Upper lobe of left lung (tissue), 6 donors: ENCODE measurements around the gene AKR1D1. TPM values are rescaled to one million over a fixed set of nuclear protein-coding genes. Genes with fewer than 3 reads are reported as not detected.

ENCODE experiments used
- ATAC-seq, 2 donors: fragments of 200-7000 bp; cut with Tn5 transposase; one replicate each; pipeline ENCODE4 v1.9.1; 2022; ENCODE audit warnings: mild to moderate bottlenecking in 2 of 2, moderate library complexity in 2 of 2; ENCODE audit not compliant: low FRiP score in 2 of 2
- DNase-seq, 2 donors: peaks; one replicate each; pipeline ENCODE4 v3.0.0-alpha.2; 2019 to 2020
- H3K27ac ChIP-seq, 4 donors: fragments of 200-600 bp; sonication (generic); one replicate each; pipeline ENCODE4 v1.5.1; 2016 to 2019
- H3K27me3 ChIP-seq, 4 donors: fragments of 200-600 bp; sonication (generic); one replicate each; pipeline ENCODE4 v1.5.1; 2017 to 2019
- H3K36me3 ChIP-seq, 4 donors: fragments of 200-600 bp; sonication (generic); one replicate each; pipeline ENCODE4 v1.5.1; 2016 to 2019
- H3K4me1 ChIP-seq, 4 donors: fragments of 200-600 bp; sonication (generic); one replicate each; pipeline ENCODE4 v1.5.1; 2018 to 2019
- H3K4me3 ChIP-seq, 4 donors: fragments of 200-600 bp; sonication (generic); one replicate each; pipeline ENCODE4 v1.5.1; 2017 to 2019; ENCODE audit warnings: mild to moderate bottlenecking in 2 of 4, moderate library complexity in 1 of 4
- H3K9me3 ChIP-seq, 4 donors: fragments of 200-600 bp; sonication (generic); one replicate each; pipeline ENCODE4 v1.5.1; 2018 to 2019
- EP300 ChIP-seq, 4 donors: sonication (generic); formaldehyde crosslinking; IDR thresholded peaks; one replicate each; pipeline ENCODE4 v1.5.1; 2017; ENCODE audit warnings: antibody characterized with exemption in 4 of 4, control low read depth in 2 of 4
- POLR2A ChIP-seq, 4 donors: fragments of 450-650 bp; IDR thresholded peaks; one replicate each; pipeline ENCODE4 v1.5.1; 2016 to 2017; ENCODE audit warnings: antibody characterized with exemption in 4 of 4, mild to moderate bottlenecking in 2 of 4
- POLR2AphosphoS5 ChIP-seq, 2 donors: sonication (generic); formaldehyde crosslinking; IDR thresholded peaks; one replicate each; pipeline ENCODE4 v1.5.1; 2017; ENCODE audit warnings: antibody characterized with exemption in 2 of 2
- WGBS, 2 donors: methylation state at CpG; one replicate each; pipeline ENCODE4 v1.1.5; 2017 to 2018; 5-methylcytosine and 5-hydroxymethylcytosine counted together
- total RNA-seq, 6 donors: library from RNA; depleted of rRNA in 4 of 6; stranded (reverse); fragments of >200 nt in 4 of 6; gene quantifications; one replicate each; pipeline versions ENCODE4 v1.1.0 to v1.2.1, GENCODE V29; 2016 to 2021
- TF ChIP-seq, protein P1 (sequence below), 6 experiments: fragments of 450-650 bp in 4 of 6; fragments of 200-600 bp in 2 of 6; sonication (generic) in 2 of 6; IDR thresholded peaks; one replicate each; pipeline ENCODE4 v1.5.1; 2016 to 2019; ENCODE audit warnings: antibody characterized with exemption in 6 of 6
- donor health status: DM: no; HTN: no; CAD: no; lungs with moderate emphysema.
- donor health status: DM: no; HTN: yes; CAD: no; lungs with severe emphysema.

Gene AKR1D1, protein sequence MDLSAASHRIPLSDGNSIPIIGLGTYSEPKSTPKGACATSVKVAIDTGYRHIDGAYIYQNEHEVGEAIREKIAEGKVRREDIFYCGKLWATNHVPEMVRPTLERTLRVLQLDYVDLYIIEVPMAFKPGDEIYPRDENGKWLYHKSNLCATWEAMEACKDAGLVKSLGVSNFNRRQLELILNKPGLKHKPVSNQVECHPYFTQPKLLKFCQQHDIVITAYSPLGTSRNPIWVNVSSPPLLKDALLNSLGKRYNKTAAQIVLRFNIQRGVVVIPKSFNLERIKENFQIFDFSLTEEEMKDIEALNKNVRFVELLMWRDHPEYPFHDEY
- total RNA-seq = under 1 TPM in 1 of 6 donors, not detected in 5; 0.14 TPM

DNA sequence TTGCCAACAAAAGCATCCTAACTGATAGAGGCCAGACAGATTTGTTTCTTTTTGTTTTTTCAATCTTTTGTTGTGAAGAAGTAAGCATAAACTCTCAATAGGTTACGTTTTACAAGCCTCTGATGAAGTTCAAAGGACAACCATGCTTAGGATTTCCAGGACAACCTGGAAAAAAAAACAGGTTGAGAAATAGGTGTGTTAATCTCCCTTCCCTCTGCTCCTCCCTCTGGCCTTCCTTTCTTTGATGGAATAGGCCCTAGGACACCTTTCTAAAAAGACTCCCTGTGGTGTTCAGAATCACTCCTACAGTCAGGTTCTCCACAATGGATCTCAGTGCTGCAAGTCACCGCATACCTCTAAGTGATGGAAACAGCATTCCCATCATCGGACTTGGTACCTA lies at the start of gene AKR1D1:
Gene AKR1D1 (plus strand): TSS at position 264 of the 400 bp plus-strand sequence. CDS start 60 bp downstream, at position 324.
- H3K9me3 ChIP-seq = no peaks in the 10 kb centered on the region
- H3K27me3 ChIP-seq = no peaks in the 10 kb centered on the region
- no peak within 1 kb of the TSS for H3K27ac ChIP-seq
- H3K36me3 ChIP-seq = no peaks in the 10 kb centered on the region
- no peak for TF ChIP-seq POLR2A (IDR thresholded peaks at IDR 0.05)
- no peak for TF ChIP-seq POLR2AphosphoS5 (IDR thresholded peaks at IDR 0.05)
- TF ChIP-seq, protein P1, sequence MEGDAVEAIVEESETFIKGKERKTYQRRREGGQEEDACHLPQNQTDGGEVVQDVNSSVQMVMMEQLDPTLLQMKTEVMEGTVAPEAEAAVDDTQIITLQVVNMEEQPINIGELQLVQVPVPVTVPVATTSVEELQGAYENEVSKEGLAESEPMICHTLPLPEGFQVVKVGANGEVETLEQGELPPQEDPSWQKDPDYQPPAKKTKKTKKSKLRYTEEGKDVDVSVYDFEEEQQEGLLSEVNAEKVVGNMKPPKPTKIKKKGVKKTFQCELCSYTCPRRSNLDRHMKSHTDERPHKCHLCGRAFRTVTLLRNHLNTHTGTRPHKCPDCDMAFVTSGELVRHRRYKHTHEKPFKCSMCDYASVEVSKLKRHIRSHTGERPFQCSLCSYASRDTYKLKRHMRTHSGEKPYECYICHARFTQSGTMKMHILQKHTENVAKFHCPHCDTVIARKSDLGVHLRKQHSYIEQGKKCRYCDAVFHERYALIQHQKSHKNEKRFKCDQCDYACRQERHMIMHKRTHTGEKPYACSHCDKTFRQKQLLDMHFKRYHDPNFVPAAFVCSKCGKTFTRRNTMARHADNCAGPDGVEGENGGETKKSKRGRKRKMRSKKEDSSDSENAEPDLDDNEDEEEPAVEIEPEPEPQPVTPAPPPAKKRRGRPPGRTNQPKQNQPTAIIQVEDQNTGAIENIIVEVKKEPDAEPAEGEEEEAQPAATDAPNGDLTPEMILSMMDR (IDR thresholded peaks at IDR 0.05) = no peak
- TF ChIP-seq EP300 (IDR thresholded peaks at IDR 0.05) = no peak
- no peak within 1 kb of the TSS for H3K4me3 ChIP-seq
- DNase-seq = no peak
- 83 to 92% methylated on average over 3 of the region's 3 CpGs for WGBS, 2 donors
- no peaks in the 10 kb centered on the region for H3K4me1 ChIP-seq
- no peak for ATAC-seq

DNA sequence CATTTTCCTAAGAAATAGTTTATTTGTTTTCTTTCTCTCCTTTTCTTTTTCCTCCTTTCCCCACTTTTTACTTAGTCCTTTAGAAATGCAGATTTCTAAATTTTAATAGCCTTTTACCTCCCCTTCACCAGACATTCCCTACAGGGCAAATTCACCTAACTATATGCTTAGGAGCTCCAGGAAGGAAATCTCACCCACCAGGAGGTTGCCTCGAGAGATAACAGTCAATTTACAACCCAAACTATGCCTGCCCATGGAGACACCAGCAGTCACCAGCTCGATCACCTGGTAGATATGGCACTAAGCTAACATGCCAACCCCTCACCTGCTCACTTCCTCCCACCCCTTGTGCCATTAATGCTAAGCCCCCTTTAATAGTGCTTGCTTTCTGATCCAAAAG lies 49.2 kb upstream of the AKR1D1 start:
- no peaks in the 10 kb centered on the region for H3K9me3 ChIP-seq
- TF ChIP-seq, protein P1 (IDR thresholded peaks at IDR 0.05) = no peak
- no peak for TF ChIP-seq EP300 (IDR thresholded peaks at IDR 0.05)
- H3K36me3 ChIP-seq = no peaks in the 10 kb centered on the region
- H3K27ac ChIP-seq = no peak overlapping the region
- no peak overlapping the region for H3K4me3 ChIP-seq
- H3K4me1 ChIP-seq = no peaks in the 10 kb centered on the region
- no peaks in the 10 kb centered on the region for H3K27me3 ChIP-seq
- 34 to 41% methylated on average over 2 of the region's 2 CpGs for WGBS, 2 donors
- DNase-seq = no peak
- ATAC-seq = no peak

DNA sequence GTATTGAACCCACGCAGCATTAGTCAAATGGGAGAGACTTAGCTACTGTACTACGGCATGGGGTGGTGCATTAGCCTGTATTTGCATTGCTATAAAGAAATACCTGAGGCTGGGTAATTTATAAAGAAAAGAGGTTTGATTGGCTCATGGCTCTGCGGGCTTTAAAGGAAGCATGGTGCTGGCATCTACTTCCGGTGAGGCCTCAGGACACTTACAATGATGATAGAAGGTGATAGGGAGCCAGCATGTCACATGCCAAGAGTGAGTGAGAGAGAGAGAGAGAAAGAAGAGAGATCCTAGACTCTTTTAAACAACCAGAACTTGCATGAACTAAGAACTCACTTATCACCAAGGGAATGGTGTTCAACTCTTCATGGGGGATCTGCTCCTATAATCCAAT lies 47.1 kb upstream of the AKR1D1 start:
- Histone ChIP-seq H3K36me3 (no peaks in the 10 kb centered on the region), H3K9me3 (no peaks in the 10 kb centered on the region), H3K4me1 (no peaks in the 10 kb centered on the region), H3K27me3 (no peaks in the 10 kb centered on the region), H3K27ac (no peak overlapping the region), H3K4me3 (no peak overlapping the region)
- DNase-seq (no peak), ATAC-seq (no peak)
- WGBS, 2 donors = 78 to 89% methylated on average over 4 of the region's 4 CpGs
- TF ChIP-seq, protein P1 (IDR thresholded peaks at IDR 0.05) = no peak
- TF ChIP-seq POLR2A (IDR thresholded peaks at IDR 0.05) (no peak), EP300 (IDR thresholded peaks at IDR 0.05) (no peak)

DNA sequence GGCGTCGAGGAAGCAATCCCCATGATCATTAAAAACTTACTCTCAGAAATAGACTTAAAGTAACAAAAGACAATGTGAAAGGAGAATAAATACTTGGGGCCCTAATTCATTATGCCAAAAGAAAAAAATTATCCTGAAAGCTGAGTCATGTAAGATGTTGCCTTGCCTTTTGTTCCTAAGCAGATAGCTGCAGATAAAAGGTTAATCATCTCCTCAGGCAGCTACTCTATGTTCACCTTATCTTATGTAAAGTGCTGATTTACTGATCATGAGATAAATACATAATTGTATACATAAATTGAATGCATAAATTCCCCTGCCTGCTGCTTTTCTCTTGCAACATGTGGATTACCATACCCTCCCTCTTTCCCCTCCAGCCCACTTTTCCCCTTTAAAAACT lies 46.3 kb upstream of the AKR1D1 start:
- Histone ChIP-seq H3K9me3 (no peaks in the 10 kb centered on the region), H3K27me3 (no peaks in the 10 kb centered on the region), H3K4me3 (no peak overlapping the region), H3K4me1 (no peaks in the 10 kb centered on the region), H3K36me3 (no peaks in the 10 kb centered on the region), H3K27ac (no peak overlapping the region)
- ATAC-seq (no peak), DNase-seq (no peak)
- TF ChIP-seq, protein P1 (IDR thresholded peaks at IDR 0.05) = no peak
- no peak for TF ChIP-seq EP300 (IDR thresholded peaks at IDR 0.05)
- whole genome bisulfite sequencing, 2 donors = 87 to 88% methylated on average over 2 of the region's 2 CpGs

DNA sequence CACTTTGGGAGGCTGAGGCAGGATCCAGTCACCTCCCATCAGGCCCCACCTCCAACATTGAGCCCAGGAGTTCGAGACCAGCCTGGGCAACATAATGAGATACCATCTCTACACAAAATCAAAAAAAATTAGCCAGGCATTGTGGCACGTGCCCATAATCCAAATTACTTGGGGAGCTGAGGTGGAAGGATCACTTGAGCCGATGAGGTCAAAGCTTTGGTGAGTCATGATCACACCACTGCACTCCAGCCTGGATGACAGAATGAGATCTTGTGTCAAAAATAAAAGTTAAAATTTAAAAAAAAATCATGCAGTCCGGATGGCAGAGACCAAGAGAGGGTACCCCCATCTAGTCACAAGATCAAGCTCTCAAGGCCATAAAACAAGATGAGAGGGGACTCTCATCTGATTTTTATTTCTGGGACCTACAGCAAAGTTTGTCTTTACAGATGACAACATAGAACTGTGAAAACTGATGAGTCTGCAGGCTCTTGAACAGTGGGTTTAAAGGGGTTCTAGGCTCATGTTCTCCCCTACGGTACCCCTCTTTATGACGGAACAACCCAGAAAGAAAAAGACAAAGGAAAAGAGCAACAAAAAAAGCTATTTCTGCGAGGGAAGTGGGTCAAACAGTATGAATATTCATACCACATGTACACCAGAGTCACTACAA lies 45.4 kb upstream of the AKR1D1 start:
- 81 to 86% methylated on average over 7 of the region's 7 CpGs for WGBS, 2 donors
- Histone ChIP-seq H3K9me3 (no peaks in the 10 kb centered on the region), H3K36me3 (no peaks in the 10 kb centered on the region), H3K4me3 (no peak overlapping the region), H3K27ac (no peak overlapping the region), H3K4me1 (no peaks in the 10 kb centered on the region), H3K27me3 (no peaks in the 10 kb centered on the region)
- DNase-seq = peak in 1 of 2 donors; percentile 22
- TF ChIP-seq, protein P1 (IDR thresholded peaks at IDR 0.05) = no peak
- TF ChIP-seq POLR2A (IDR thresholded peaks at IDR 0.05) = no peak
- TF ChIP-seq POLR2AphosphoS5 (IDR thresholded peaks at IDR 0.05) = no peak
- no peak for TF ChIP-seq EP300 (IDR thresholded peaks at IDR 0.05)
- ATAC-seq = no peak
